Large intestine (tissue), 3 donors: ENCODE data around the gene CDKAL1. TPM values are rescaled to one million over a fixed set of nuclear protein-coding genes. Genes with fewer than 3 reads are reported as not detected.
"Not testable (repeated sequence)": the region's sequence is repeated elsewhere in the genome, so short reads cannot be mapped to it uniquely, and the experiment has no call there.

Source experiments
- DNase-seq, 2 donors: peaks; one replicate each; pipeline versions ENCODE4 v3.0.0 to v3.0.0-alpha.2; 2013
- H3K27ac ChIP-seq: one replicate; pipeline ENCODE4 v1.5.1; 2013; ENCODE audit warnings: low read length
- H3K27me3 ChIP-seq: 2 replicates; pipeline ENCODE4 v1.6.1; 2013; ENCODE audit warnings: low read length; ENCODE audit not compliant: control insufficient read depth, insufficient read depth
- H3K36me3 ChIP-seq: 2 replicates; pipeline ENCODE4 v1.6.1; 2013; ENCODE audit warnings: low read length; ENCODE audit not compliant: control insufficient read depth, insufficient read depth
- H3K4me1 ChIP-seq: one replicate; pipeline ENCODE4 v1.6.1; 2013; ENCODE audit warnings: low read length; ENCODE audit not compliant: control insufficient read depth, insufficient read depth
- H3K4me3 ChIP-seq: one replicate; pipeline ENCODE4 v1.5.1; 2013; ENCODE audit warnings: low read length
- H3K9me3 ChIP-seq: one replicate; pipeline ENCODE4 v1.6.1; 2013; ENCODE audit warnings: mild to moderate bottlenecking, low read depth, low read length, moderate library complexity; ENCODE audit not compliant: control insufficient read depth
- WGBS: methylation state at CpG from one replicate; pipeline ENCODE4 v1.1.5; 2013; ENCODE audit warnings: low lambda C conversion rate; ENCODE audit not compliant: insufficient coverage; 5-methylcytosine and 5-hydroxymethylcytosine counted together
- polyA plus RNA-seq: library from polyadenylated mRNA; unstranded; fragments of 120-200 nt; gene quantifications from one replicate; pipeline ENCODE4 v1.2.1, GENCODE V29; 2013

CDKAL1 gene
- polyA plus RNA-seq, 1 donor, result 10.3 TPM

- not testable (repeated sequence) for H3K4me1 ChIP-seq, H3K9me3 ChIP-seq, H3K4me3 ChIP-seq, H3K27ac ChIP-seq, DNase-seq, H3K27me3 ChIP-seq
- peaks cover 34% of the 10 kb centered on the region for H3K36me3 ChIP-seq
- no CpG with 5 or more reads among the region's 3 CpGs for WGBS
Observed at GRCh38 chr6:20549398-20549797, 15.1 kb downstream of the CDKAL1 start.

GRCh38 chr6:20554326-20554725 lies 20.1 kb downstream of the CDKAL1 start:
- H3K4me1 ChIP-seq, result no peaks in the 10 kb centered on the region
- H3K36me3 ChIP-seq, result peaks cover 30% of the 10 kb centered on the region
- H3K27ac ChIP-seq, result no peak overlapping the region
- DNase-seq, result no peak
- no peaks in the 10 kb centered on the region for H3K9me3 ChIP-seq
- no peaks in the 10 kb centered on the region for H3K27me3 ChIP-seq
- 100% methylated on average over 1 of the region's 2 CpGs for WGBS
- H3K4me3 ChIP-seq, result no peak overlapping the region

GRCh38 chr6:20554817-20555216 lies 20.6 kb downstream of the CDKAL1 start:
- WGBS, result no CpG with 5 or more reads among the region's 1 CpG
- Histone ChIP-seq H3K36me3 (peaks cover 30% of the 10 kb centered on the region), H3K27me3 (no peaks in the 10 kb centered on the region), H3K9me3 (no peaks in the 10 kb centered on the region), H3K4me3 (no peak overlapping the region), H3K27ac (no peak overlapping the region), H3K4me1 (no peaks in the 10 kb centered on the region)
- DNase-seq, result no peak

GRCh38 chr6:20559924-20560551 lies 25.8 kb downstream of the CDKAL1 start:
- DNase-seq, result no peak
- Histone ChIP-seq H3K4me3 (no peak overlapping the region), H3K36me3 (peaks cover 4% of the 10 kb centered on the region), H3K27ac (no peak overlapping the region), H3K27me3 (no peaks in the 10 kb centered on the region), H3K9me3 (no peaks in the 10 kb centered on the region), H3K4me1 (no peaks in the 10 kb centered on the region)
- WGBS, result no CpG with 5 or more reads among the region's 2 CpGs

GRCh38 chr6:20563377-20563776 lies 29.1 kb downstream of the CDKAL1 start:
- no peak overlapping the region for H3K4me3 ChIP-seq
- 100% methylated on average over 1 of the region's 2 CpGs for WGBS
- no peaks in the 10 kb centered on the region for H3K27me3 ChIP-seq
- H3K9me3 ChIP-seq, result no peaks in the 10 kb centered on the region
- no peaks in the 10 kb centered on the region for H3K36me3 ChIP-seq
- no peak for DNase-seq
- H3K4me1 ChIP-seq, result no peaks in the 10 kb centered on the region
- H3K27ac ChIP-seq, result no peak overlapping the region

- H3K27me3 ChIP-seq, result no peaks in the 10 kb centered on the region
- H3K4me3 ChIP-seq, result no peak overlapping the region
- no peaks in the 10 kb centered on the region for H3K36me3 ChIP-seq
- no peaks in the 10 kb centered on the region for H3K9me3 ChIP-seq
- H3K4me1 ChIP-seq, result no peaks in the 10 kb centered on the region
- no peak for DNase-seq
- no peak overlapping the region for H3K27ac ChIP-seq
Observed at GRCh38 chr6:20564269-20564668, 30.0 kb downstream of the CDKAL1 start.

GRCh38 chr6:20564777-20565176 lies 30.5 kb downstream of the CDKAL1 start:
- H3K4me1 ChIP-seq, result no peaks in the 10 kb centered on the region
- H3K36me3 ChIP-seq, result no peaks in the 10 kb centered on the region
- WGBS, result no CpG with 5 or more reads among the region's 2 CpGs
- no peaks in the 10 kb centered on the region for H3K9me3 ChIP-seq
- H3K4me3 ChIP-seq, result no peak overlapping the region
- H3K27ac ChIP-seq, result no peak overlapping the region
- H3K27me3 ChIP-seq, result no peaks in the 10 kb centered on the region
- DNase-seq, result no peak

- no peaks in the 10 kb centered on the region for H3K4me1 ChIP-seq
- DNase-seq, result no peak
- WGBS, result 100% methylated on average over 1 of the region's 2 CpGs
- no peak overlapping the region for H3K4me3 ChIP-seq
- no peaks in the 10 kb centered on the region for H3K9me3 ChIP-seq
- no peak overlapping the region for H3K27ac ChIP-seq
- H3K27me3 ChIP-seq, result no peaks in the 10 kb centered on the region
- H3K36me3 ChIP-seq, result no peaks in the 10 kb centered on the region
Observed at GRCh38 chr6:20565342-20565741, 31.1 kb downstream of the CDKAL1 start.

GRCh38 chr6:20566109-20566508 lies 31.9 kb downstream of the CDKAL1 start:
- no peaks in the 10 kb centered on the region for H3K9me3 ChIP-seq
- H3K27ac ChIP-seq, result no peak overlapping the region
- no peak overlapping the region for H3K4me3 ChIP-seq
- 100% methylated on average over 1 of the region's 3 CpGs for WGBS
- H3K4me1 ChIP-seq, result no peaks in the 10 kb centered on the region
- H3K27me3 ChIP-seq, result no peaks in the 10 kb centered on the region
- H3K36me3 ChIP-seq, result no peaks in the 10 kb centered on the region
- no peak for DNase-seq

GRCh38 chr6:20569000-20569610 lies 34.8 kb downstream of the CDKAL1 start:
- H3K36me3 ChIP-seq, result no peaks in the 10 kb centered on the region
- WGBS, result no CpG with 5 or more reads among the region's 3 CpGs
- H3K27ac ChIP-seq, result no peak overlapping the region
- no peak overlapping the region for H3K4me3 ChIP-seq
- no peaks in the 10 kb centered on the region for H3K27me3 ChIP-seq
- no peak for DNase-seq
- no peaks in the 10 kb centered on the region for H3K4me1 ChIP-seq
- H3K9me3 ChIP-seq, result no peaks in the 10 kb centered on the region

- H3K27me3 ChIP-seq, result no peaks in the 10 kb centered on the region
- H3K4me3 ChIP-seq, result no peak overlapping the region
- no peaks in the 10 kb centered on the region for H3K9me3 ChIP-seq
- DNase-seq, result no peak
- H3K27ac ChIP-seq, result no peak overlapping the region
- no peaks in the 10 kb centered on the region for H3K36me3 ChIP-seq
- no peaks in the 10 kb centered on the region for H3K4me1 ChIP-seq
Observed at GRCh38 chr6:20571261-20571660, 37.0 kb downstream of the CDKAL1 start.
